IMR-90 (cell line): ENCODE data around the gene NPM1. TPM values are rescaled to one million over a fixed set of nuclear protein-coding genes. Genes with fewer than 3 reads are reported as not detected.

Experiments
- BHLHE40 ChIP-seq: fragments of 150-350 bp; IDR thresholded peaks from 2 replicates; pipeline ENCODE4 v1.6.1; 2016; ENCODE audit warnings: mild to moderate bottlenecking, low read depth, low read length
- CHD1 ChIP-seq: IDR thresholded peaks from 2 replicates; pipeline ENCODE4 v1.6.1; 2012; ENCODE audit warnings: low read depth, low read length, improper control_type of control experiment
- polyA plus RNA-seq, 3 experiments: library from polyadenylated mRNA; depleted of rRNA; stranded (reverse); fragments of >200 nt; gene quantifications; 2 replicates each; pipeline ENCODE4 v1.2.3, GENCODE V29; 2012; ENCODE audit warnings: low replicate concordance in 1 of 3
- total RNA-seq: library from RNA; depleted of rRNA; stranded (reverse); fragments of >200 nt; gene quantifications from 2 replicates; pipeline ENCODE4 v1.2.3, GENCODE V29; 2012
- TF ChIP-seq, protein P1 (sequence below): fragments of 150-350 bp; IDR thresholded peaks from 2 replicates; pipeline ENCODE4 v1.6.1; 2016; ENCODE audit warnings: low read depth, mild to moderate bottlenecking, low read length, moderate library complexity, borderline replicate concordance

Gene NPM1
- total and polyA plus RNA-seq, 2 of the 4 experiments (the other 2 are of a cell fraction) = 856 to 929 TPM

DNA sequence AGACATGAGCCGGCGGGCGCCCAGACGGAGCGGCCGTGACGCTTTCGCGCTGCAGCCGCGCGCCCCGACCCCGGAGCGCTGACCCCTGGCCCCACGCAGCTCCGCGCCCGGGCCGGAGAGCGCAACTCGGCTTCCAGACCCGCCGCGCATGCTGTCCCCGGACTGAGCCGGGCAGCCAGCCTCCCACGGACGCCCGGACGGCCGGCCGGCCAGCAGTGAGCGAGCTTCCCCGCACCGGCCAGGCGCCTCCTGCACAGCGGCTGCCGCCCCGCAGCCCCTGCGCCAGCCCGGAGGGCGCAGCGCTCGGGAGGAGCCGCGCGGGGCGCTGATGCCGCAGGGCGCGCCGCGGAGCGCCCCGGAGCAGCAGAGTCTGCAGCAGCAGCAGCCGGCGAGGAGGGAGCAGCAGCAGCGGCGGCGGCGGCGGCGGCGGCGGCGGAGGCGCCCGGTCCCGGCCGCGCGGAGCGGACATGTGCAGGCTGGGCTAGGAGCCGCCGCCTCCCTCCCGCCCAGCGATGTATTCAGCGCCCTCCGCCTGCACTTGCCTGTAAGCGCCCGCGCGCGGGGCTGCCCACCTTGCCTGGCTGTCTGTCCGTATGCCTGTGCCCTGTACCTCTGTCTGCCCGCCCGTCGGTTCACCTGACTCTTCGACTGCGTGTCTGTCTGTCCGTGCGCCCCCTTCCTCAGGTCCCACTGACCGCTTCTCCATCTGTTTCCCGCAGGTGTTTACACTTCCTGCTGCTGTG lies 32.2 kb downstream of the NPM1 start (continued):
- TF ChIP-seq, protein P1, sequence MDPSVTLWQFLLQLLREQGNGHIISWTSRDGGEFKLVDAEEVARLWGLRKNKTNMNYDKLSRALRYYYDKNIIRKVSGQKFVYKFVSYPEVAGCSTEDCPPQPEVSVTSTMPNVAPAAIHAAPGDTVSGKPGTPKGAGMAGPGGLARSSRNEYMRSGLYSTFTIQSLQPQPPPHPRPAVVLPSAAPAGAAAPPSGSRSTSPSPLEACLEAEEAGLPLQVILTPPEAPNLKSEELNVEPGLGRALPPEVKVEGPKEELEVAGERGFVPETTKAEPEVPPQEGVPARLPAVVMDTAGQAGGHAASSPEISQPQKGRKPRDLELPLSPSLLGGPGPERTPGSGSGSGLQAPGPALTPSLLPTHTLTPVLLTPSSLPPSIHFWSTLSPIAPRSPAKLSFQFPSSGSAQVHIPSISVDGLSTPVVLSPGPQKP = no peak
- TF ChIP-seq CHD1 (no peak), BHLHE40 (no peak)
